ENCODE data around the gene FAM170A.

Gene FAM170A

GRCh38 chr5:119680080-119680479, 50.7 kb downstream of the FAM170A start:
- Histone ChIP-seq H3K4me1 (ENCODE audit: control insufficient read depth in 1 of 2, insufficient read depth in 1 of 2, low read depth in 1 of 2, low read length in 1 of 2) (no peaks in the 10 kb centered on the region), H3K27ac (no peak overlapping the region), H3K27me3 (no peaks in the 10 kb centered on the region), H3K9me3 (no peaks in the 10 kb centered on the region), H3K36me3 (no peaks in the 10 kb centered on the region), H3K4me3 (ENCODE audit: low read depth in 1 of 2, low read length in 1 of 2) (no peak overlapping the region)
- TF ChIP-seq, protein P1, sequence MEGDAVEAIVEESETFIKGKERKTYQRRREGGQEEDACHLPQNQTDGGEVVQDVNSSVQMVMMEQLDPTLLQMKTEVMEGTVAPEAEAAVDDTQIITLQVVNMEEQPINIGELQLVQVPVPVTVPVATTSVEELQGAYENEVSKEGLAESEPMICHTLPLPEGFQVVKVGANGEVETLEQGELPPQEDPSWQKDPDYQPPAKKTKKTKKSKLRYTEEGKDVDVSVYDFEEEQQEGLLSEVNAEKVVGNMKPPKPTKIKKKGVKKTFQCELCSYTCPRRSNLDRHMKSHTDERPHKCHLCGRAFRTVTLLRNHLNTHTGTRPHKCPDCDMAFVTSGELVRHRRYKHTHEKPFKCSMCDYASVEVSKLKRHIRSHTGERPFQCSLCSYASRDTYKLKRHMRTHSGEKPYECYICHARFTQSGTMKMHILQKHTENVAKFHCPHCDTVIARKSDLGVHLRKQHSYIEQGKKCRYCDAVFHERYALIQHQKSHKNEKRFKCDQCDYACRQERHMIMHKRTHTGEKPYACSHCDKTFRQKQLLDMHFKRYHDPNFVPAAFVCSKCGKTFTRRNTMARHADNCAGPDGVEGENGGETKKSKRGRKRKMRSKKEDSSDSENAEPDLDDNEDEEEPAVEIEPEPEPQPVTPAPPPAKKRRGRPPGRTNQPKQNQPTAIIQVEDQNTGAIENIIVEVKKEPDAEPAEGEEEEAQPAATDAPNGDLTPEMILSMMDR (IDR thresholded peaks at IDR 0.05): no peak

DNA sequence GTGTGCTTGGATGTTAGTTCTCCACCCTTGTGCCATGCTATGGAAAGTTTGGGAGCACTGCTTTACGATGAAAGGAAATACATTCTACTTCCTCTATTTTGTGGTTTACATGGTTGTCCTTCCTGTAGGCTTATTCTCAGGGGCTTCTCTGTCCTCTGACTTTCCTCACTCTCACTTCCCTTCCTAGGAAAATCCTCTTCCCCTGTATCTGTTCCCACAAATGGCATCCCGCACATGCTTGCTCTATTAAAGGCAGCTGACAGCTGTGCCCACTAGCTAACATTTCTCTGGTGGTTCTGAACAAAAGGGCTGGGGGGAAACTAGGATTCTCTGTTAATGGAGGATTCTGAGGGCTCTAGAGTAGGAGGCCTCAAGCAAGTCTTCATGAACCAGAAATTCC, 52.4 kb downstream of the FAM170A start:
- no peaks in the 10 kb centered on the region for H3K4me1 ChIP-seq (ENCODE audit: control insufficient read depth in 1 of 2, insufficient read depth in 1 of 2, low read depth in 1 of 2, low read length in 1 of 2)
- no peak overlapping the region for H3K27ac ChIP-seq
- no peaks in the 10 kb centered on the region for H3K27me3 ChIP-seq
- H3K9me3 ChIP-seq: no peaks in the 10 kb centered on the region
- H3K36me3 ChIP-seq: no peaks in the 10 kb centered on the region
- no peak overlapping the region for H3K4me3 ChIP-seq (ENCODE audit: low read depth in 1 of 2, low read length in 1 of 2)
- TF ChIP-seq, protein P1 (IDR thresholded peaks at IDR 0.05): no peak

DNA sequence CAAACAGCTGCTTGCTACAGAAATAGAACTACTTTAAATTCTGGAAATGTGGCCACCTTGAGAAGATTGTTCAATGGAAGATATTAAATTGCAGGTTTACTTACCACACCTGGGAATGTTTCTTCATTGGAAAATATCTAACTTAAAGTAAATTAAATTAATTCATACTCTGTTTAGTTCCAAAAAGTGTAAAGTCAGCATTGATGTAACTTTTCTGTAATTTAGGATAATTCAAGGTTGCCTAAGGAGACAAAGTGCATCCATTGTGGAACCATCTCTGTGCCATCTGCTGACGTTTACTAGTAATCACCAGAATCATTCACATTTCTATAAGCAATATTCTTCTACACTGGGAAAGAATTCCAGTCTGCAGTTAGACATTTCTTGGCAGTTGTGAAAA, 53.0 kb downstream of the FAM170A start:
- no peaks in the 10 kb centered on the region for H3K36me3 ChIP-seq
- H3K27me3 ChIP-seq: no peaks in the 10 kb centered on the region
- TF ChIP-seq, protein P1 (IDR thresholded peaks at IDR 0.05): no peak
- no peaks in the 10 kb centered on the region for H3K9me3 ChIP-seq
- H3K4me1 ChIP-seq (ENCODE audit: control insufficient read depth in 1 of 2, insufficient read depth in 1 of 2, low read depth in 1 of 2, low read length in 1 of 2): no peaks in the 10 kb centered on the region
- no peak overlapping the region for H3K4me3 ChIP-seq (ENCODE audit: low read depth in 1 of 2, low read length in 1 of 2)
- no peak overlapping the region for H3K27ac ChIP-seq

Measured in neutrophil (primary cell).